H1 (cell line): Measurements from ENCODE around the gene ME3. TPM values are rescaled to one million over a fixed set of nuclear protein-coding genes. Genes with fewer than 3 reads are reported as not detected.

Experiments used
- CTCF ChIA-PET: fragments of 300-600 bp; sonication (Branson Sonifier 250); formaldehyde crosslinking; loops from one replicate; lab custom pipeline; 2021; ENCODE audit not compliant: partially characterized antibody; lab: Charles Lee
- POLR2A ChIA-PET: fragments of 300-600 bp; sonication (Branson Sonifier 250); formaldehyde crosslinking; loops from one replicate; lab custom pipeline; 2021; ENCODE audit warnings: inconsistent platforms; ENCODE audit not compliant: partially characterized antibody; lab: Charles Lee
- DNase-seq, 2 experiments: peaks; one replicate each; pipeline versions ENCODE4 v3.0.0 to v3.0.0-alpha.2; 2010 to 2022; ENCODE audit warnings: low spot score in 2 of 2, low read depth in 1 of 2, mixed read lengths in 1 of 2
- FAIRE-seq: peaks from 2 replicates; lab custom pipeline; 2011; peaks lifted over from hg19 to GRCh38; lab: Jason Lieb, UNC
- H2AFZ ChIP-seq: 2 replicates; pipeline ENCODE4 v1.8.1; 2012; ENCODE audit warnings: low read length, inconsistent platforms
- H2AK5ac ChIP-seq: 2 replicates; pipeline ENCODE4 v1.6.1; 2013; ENCODE audit warnings: low read depth, low read length
- H2BK120ac ChIP-seq: replicated peaks from 2 replicates; pipeline ENCODE3; 2013; ENCODE audit warnings: low read depth, low read length, inconsistent platforms
- H2BK12ac ChIP-seq: 2 replicates; pipeline ENCODE4 v1.6.1; 2013; ENCODE audit warnings: low read depth, low read length
- H2BK15ac ChIP-seq: 2 replicates; pipeline ENCODE4 v1.6.1; 2013; ENCODE audit warnings: low read length
- H2BK20ac ChIP-seq: 2 replicates; pipeline ENCODE4 v1.6.1; 2013; ENCODE audit warnings: low read length
- H2BK5ac ChIP-seq: 2 replicates; pipeline ENCODE4 v1.6.1; 2013; ENCODE audit warnings: low read depth, low read length
- H3K14ac ChIP-seq: 2 replicates; pipeline ENCODE4 v1.6.1; 2013; ENCODE audit warnings: inconsistent platforms; ENCODE audit not compliant: insufficient read length
- H3K18ac ChIP-seq: 2 replicates; pipeline ENCODE4 v1.6.1; 2013; ENCODE audit warnings: low read length; ENCODE audit errors: extremely low read depth
- H3K23ac ChIP-seq: 2 replicates; pipeline ENCODE4 v1.6.1; 2013; ENCODE audit warnings: inconsistent platforms; ENCODE audit not compliant: insufficient read length
- H3K23me2 ChIP-seq: 2 replicates; pipeline ENCODE4 v1.6.1; 2013; ENCODE audit warnings: low read depth, low read length
- H3K27ac ChIP-seq: 2 replicates; pipeline ENCODE4 v1.6.1; 2011; ENCODE audit warnings: low read depth, low read length, inconsistent platforms
- H3K27me3 ChIP-seq, 4 experiments: replicated peaks in 1 of 4; 1 replicate in 1 of 4; 2 replicates in 3 of 4; pipeline versions ENCODE4 v1.6.1 to v1.8.1; 2011 to 2013; ENCODE audit warnings: low read length in 3 of 4, mild to moderate bottlenecking in 3 of 4, inconsistent platforms in 2 of 4, mixed read lengths in 2 of 4, moderate library complexity in 1 of 4; ENCODE audit not compliant: control insufficient read depth in 3 of 4, insufficient read depth in 3 of 4; ENCODE audit errors: extremely low read depth in 1 of 4
- H3K36me3 ChIP-seq, 4 experiments: 2 replicates each; pipeline versions ENCODE4 v1.6.1 to v1.8.1; 2011 to 2013; ENCODE audit warnings: mild to moderate bottlenecking in 4 of 4, low read length in 3 of 4, moderate library complexity in 2 of 4, control low read depth in 1 of 4, inconsistent platforms in 1 of 4; ENCODE audit not compliant: insufficient read depth in 4 of 4, control insufficient read depth in 2 of 4
- H3K4ac ChIP-seq: replicated peaks from 2 replicates; pipeline ENCODE3; 2013; ENCODE audit warnings: low read length, low read depth, mixed read lengths, inconsistent platforms; ENCODE audit not compliant: insufficient read length
- H3K4me1 ChIP-seq, 4 experiments: replicated peaks in 1 of 4; 1 replicate in 1 of 4; 2 replicates in 3 of 4; pipeline versions ENCODE4 v1.6.1 to v1.8.1; 2011 to 2013; ENCODE audit warnings: low read length in 3 of 4, inconsistent platforms in 2 of 4, mixed read lengths in 1 of 4; ENCODE audit not compliant: insufficient read depth in 4 of 4, control insufficient read depth in 3 of 4
- H3K4me2 ChIP-seq, 2 experiments: 2 replicates each; pipeline versions ENCODE4 v1.6.1 to v1.8.1; 2011 to 2013; ENCODE audit warnings: low read depth in 2 of 2, low read length in 2 of 2, control low read depth in 1 of 2, inconsistent platforms in 1 of 2, mild to moderate bottlenecking in 1 of 2; ENCODE audit not compliant: insufficient read depth in 1 of 2
- H3K4me3 ChIP-seq, 4 experiments: fragments of 200-600, 300-600 bp in 1 of 4; sonication (generic), shearing (Covaris generic), sonication (Bioruptor Twin) in 1 of 4; 2 replicates each; pipeline versions ENCODE4 v1.5.1 to v1.8.1; 2011 to 2016; ENCODE audit warnings: low read length in 4 of 4, low read depth in 3 of 4, control low read depth in 2 of 4, inconsistent platforms in 2 of 4, mild to moderate bottlenecking in 2 of 4, mixed read lengths in 1 of 4, moderate library complexity in 1 of 4; ENCODE audit not compliant: insufficient read depth in 2 of 4; ENCODE audit errors: extremely low read depth in 1 of 4
- H3K56ac ChIP-seq: replicated peaks from 2 replicates; pipeline ENCODE3; 2013; ENCODE audit warnings: low read depth, mild to moderate bottlenecking, mixed read lengths, low read length, inconsistent platforms; ENCODE audit not compliant: insufficient read length
- H3K79me1 ChIP-seq: 2 replicates; pipeline ENCODE4 v1.6.1; 2013; ENCODE audit warnings: low read depth, low read length, control low read depth
- H3K79me2 ChIP-seq, 2 experiments: 2 replicates each; pipeline versions ENCODE4 v1.6.1 to v1.8.1; 2012 to 2013; ENCODE audit warnings: low read length in 2 of 2, mild to moderate bottlenecking in 2 of 2, inconsistent platforms in 1 of 2; ENCODE audit not compliant: insufficient read depth in 2 of 2, control insufficient read depth in 1 of 2
- H3K9ac ChIP-seq, 4 experiments: replicated peaks in 1 of 4; 1 replicate in 1 of 4; 2 replicates in 3 of 4; pipeline versions ENCODE4 v1.6.1 to v1.8.1; 2011 to 2013; ENCODE audit warnings: low read depth in 3 of 4, low read length in 3 of 4, control low read depth in 2 of 4, mild to moderate bottlenecking in 2 of 4, moderate library complexity in 2 of 4, inconsistent platforms in 1 of 4; ENCODE audit errors: extremely low read depth in 1 of 4
- H3K9me3 ChIP-seq, 2 experiments: 2 replicates each; pipeline versions ENCODE4 v1.6.1 to v1.8.1; 2012 to 2013; ENCODE audit warnings: mild to moderate bottlenecking in 2 of 2, moderate library complexity in 2 of 2, control low read depth in 1 of 2, inconsistent platforms in 1 of 2, low read depth in 1 of 2, low read length in 1 of 2, mixed read lengths in 1 of 2; ENCODE audit not compliant: insufficient read depth in 2 of 2
- H4K20me1 ChIP-seq, 2 experiments: replicated peaks in 1 of 2; 2 replicates each; pipeline versions ENCODE3 to v1.8.1; 2011 to 2013; ENCODE audit warnings: inconsistent platforms in 2 of 2, low read length in 2 of 2, mild to moderate bottlenecking in 1 of 2; ENCODE audit not compliant: insufficient read depth in 2 of 2, control insufficient read depth in 1 of 2
- H4K5ac ChIP-seq: 2 replicates; pipeline ENCODE4 v1.6.1; 2013; ENCODE audit warnings: low read length, low read depth, mixed read lengths, inconsistent platforms; ENCODE audit not compliant: insufficient read length
- H4K8ac ChIP-seq: 2 replicates; pipeline ENCODE4 v1.8.0; 2013; ENCODE audit warnings: mild to moderate bottlenecking, moderate library complexity, low read length, inconsistent platforms; ENCODE audit not compliant: insufficient read depth; ENCODE audit errors: extremely low read depth
- H4K91ac ChIP-seq: replicated peaks from 2 replicates; pipeline ENCODE3; 2013; ENCODE audit warnings: low read length, mixed read lengths, inconsistent platforms; ENCODE audit not compliant: insufficient read length
- BRCA1 ChIP-seq: IDR thresholded peaks from 2 replicates; pipeline ENCODE4 v1.6.1; 2012; ENCODE audit warnings: low read depth, low read length, improper control_type of control experiment
- CBX5 ChIP-seq: fragments of 300-800, 300-1000 bp; sonication (generic); IDR thresholded peaks from 2 replicates; pipeline ENCODE4 v1.7.1; 2016; ENCODE audit warnings: antibody characterized with exemption, low read length, low read depth
- EP300 ChIP-seq, 2 experiments: IDR thresholded peaks; 1 replicate in 1 of 2; 2 replicates in 1 of 2; pipeline ENCODE4 v1.6.1; 2011 to 2012; ENCODE audit warnings: low read depth in 2 of 2, low read length in 2 of 2, mild to moderate bottlenecking in 2 of 2, borderline replicate concordance in 1 of 2, inconsistent platforms in 1 of 2, moderate library complexity in 1 of 2
- KDM1A ChIP-seq: fragments of 200-600, 300-600 bp; sonication (generic); IDR thresholded peaks from 2 replicates; pipeline ENCODE4 v1.7.1; 2016; ENCODE audit warnings: mild to moderate bottlenecking, low read length, borderline replicate concordance
- MAFK ChIP-seq: IDR thresholded peaks from 2 replicates; pipeline ENCODE4 v1.6.1; 2012; ENCODE audit warnings: low read depth, mild to moderate bottlenecking, improper control_type of control experiment, low read length
- NRF1 ChIP-seq: IDR thresholded peaks from 2 replicates; pipeline ENCODE4 v1.6.1; 2011; ENCODE audit warnings: mild to moderate bottlenecking, low read depth, low read length, improper control_type of control experiment
- POLR2AphosphoS5 ChIP-seq: IDR thresholded peaks from 2 replicates; pipeline ENCODE4 v1.6.1; 2011; ENCODE audit warnings: low read depth, low read length
- RXRA ChIP-seq: IDR thresholded peaks from 2 replicates; pipeline ENCODE4 v1.6.1; 2011; ENCODE audit warnings: low read depth, mild to moderate bottlenecking, low read length, moderate library complexity; ENCODE audit not compliant: insufficient read depth
- SIRT6 ChIP-seq: IDR thresholded peaks from one replicate; pipeline ENCODE4 v1.7.1; 2012; ENCODE audit warnings: low read length, inconsistent platforms
- SP2 ChIP-seq: IDR thresholded peaks from 2 replicates; pipeline ENCODE4 v1.6.1; 2012; ENCODE audit warnings: mild to moderate bottlenecking, low read length, inconsistent platforms
- TAF1 ChIP-seq: IDR thresholded peaks from 2 replicates; pipeline ENCODE4 v1.6.1; 2011; ENCODE audit warnings: mild to moderate bottlenecking, low read depth, low read length
- USF2 ChIP-seq: IDR thresholded peaks from 2 replicates; pipeline ENCODE4 v1.6.1; 2011; ENCODE audit warnings: low read length, improper control_type of control experiment
- WGBS, 2 experiments: shearing (Covaris generic) in 1 of 2; methylation state at CpG; one replicate each; pipeline versions ENCODE4 v1.1.6 to v1.1.7; 2013 to 2015; ENCODE audit warnings: low lambda C conversion rate in 2 of 2, mixed read lengths in 2 of 2, inconsistent platforms in 1 of 2, low coverage in 1 of 2, missing lambda C conversion rate in 1 of 2; ENCODE audit not compliant: insufficient replicate concordance in 2 of 2, insufficient coverage in 1 of 2, insufficient read length in 1 of 2; ENCODE audit errors: extremely low coverage in 1 of 2, missing lambda C conversion rate in 1 of 2; 5-methylcytosine and 5-hydroxymethylcytosine counted together
- polyA plus RNA-seq, 7 experiments: library from polyadenylated mRNA; depleted of rRNA in 3 of 7; stranded (reverse) in 5 of 7; unstranded in 2 of 7; fragments of >200 nt in 5 of 7; fragments of 200-250 nt in 2 of 7; gene quantifications; 1 replicate in 5 of 7; 2 replicates in 1 of 7; 4 replicates in 1 of 7; pipeline versions ENCODE4 v1.2.1 to v1.2.3, GENCODE V29; 2011 to 2013; ENCODE audit warnings: missing spikeins in 2 of 7, mixed read lengths in 2 of 7
- total RNA-seq: library from RNA; stranded (reverse); fragmentation: NEBNext Ultra II Directional; extraction: Animal tissue kit (Norgen Biotek cat#: 25700); gene quantifications from 2 replicates; pipeline ENCODE4 v1.2.1, GENCODE V29; 2021
- TF ChIP-seq, protein P1 (sequence below): IDR thresholded peaks from 2 replicates; pipeline ENCODE4 v1.6.1; 2011; ENCODE audit warnings: low read depth, mild to moderate bottlenecking, low read length; ENCODE audit not compliant: insufficient read depth

Gene ME3
- total and polyA plus RNA-seq, 2 of the 8 experiments (the other 6 are each of a cell fraction or from before 2014, with no cell fraction given), result 1.5 to 2.8 TPM

- Histone ChIP-seq H3K4me3 (no peak overlapping the region), H2BK120ac (no peak overlapping the region), H2BK5ac (no peak overlapping the region), H2AK5ac (no peak overlapping the region), H3K4ac (no peak overlapping the region), H4K91ac (no peak overlapping the region), H3K4me2 (no peak overlapping the region), H3K9ac (no peak overlapping the region), H3K23ac (no peak overlapping the region), H3K27me3 (no peaks in the 10 kb centered on the region), H2BK20ac (no peak overlapping the region), H3K79me1 (no peaks in the 10 kb centered on the region), H3K27ac (no peak overlapping the region), H3K9me3 (no peaks in the 10 kb centered on the region; a peak in 1 of 4 replicates), H4K5ac (no peak overlapping the region), H3K79me2 (no peaks in the 10 kb centered on the region), H3K36me3 (no peaks in the 10 kb centered on the region), H4K20me1 (no peaks in the 10 kb centered on the region), H2AFZ (no peak overlapping the region), H2BK15ac (no peak overlapping the region), H3K14ac (no peak overlapping the region), H3K56ac (no peak overlapping the region), H2BK12ac (no peak overlapping the region), H3K23me2 (no peaks in the 10 kb centered on the region), H3K4me1 (no peaks in the 10 kb centered on the region), H3K18ac (no peak overlapping the region), H4K8ac (no peak overlapping the region)
- FAIRE-seq (no peak), DNase-seq (no peak)
- 73% methylated on average over 2 of the region's 2 CpGs; no CpG with 5 or more reads in 1 of the 2 experiments for WGBS, 2 experiments
- ChIA-PET CTCF (interaction anchor here (0.6 to 1.6 kb wide), 2 partner anchors 10 to 90 kb away, joined by 3 read pairs; no protein-coding TSS in a partner anchor), POLR2A (no interaction called here)
- TF ChIP-seq EP300 (IDR thresholded peaks at IDR 0.05; ENCODE audit: borderline replicate concordance in 1 of 2, low read depth in 2 of 2, low read length in 2 of 2) (no peak), RXRA (no peak), TAF1 (no peak), CBX5 (no peak), USF2 (no peak), BRCA1 (no peak), SIRT6 (no peak), NRF1 (no peak), POLR2AphosphoS5 (no peak), SP2 (no peak), KDM1A (no peak), MAFK (no peak)
- TF ChIP-seq, protein P1, sequence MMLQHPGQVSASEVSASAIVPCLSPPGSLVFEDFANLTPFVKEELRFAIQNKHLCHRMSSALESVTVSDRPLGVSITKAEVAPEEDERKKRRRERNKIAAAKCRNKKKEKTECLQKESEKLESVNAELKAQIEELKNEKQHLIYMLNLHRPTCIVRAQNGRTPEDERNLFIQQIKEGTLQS, result no peak
Observed at GRCh38 chr11:86644291-86644690, 28.1 kb downstream of the ME3 start.
